Stimulated activated CD4-positive, alpha-beta T cell treated with anti-CD3 and anti-CD28 coated beads, Interleukin-1b, Interleukin-23, amount 100 ng/mL, for 1 hour (primary cell): Measurements from ENCODE around the gene HLA-DQB1.

Experiments
- DNase-seq, 2 donors: peaks; one replicate each; pipeline ENCODE4 v3.0.0-alpha.2; 2020; ENCODE audit warnings: low read depth in 2 of 2

HLA-DQB1 gene

DNA sequence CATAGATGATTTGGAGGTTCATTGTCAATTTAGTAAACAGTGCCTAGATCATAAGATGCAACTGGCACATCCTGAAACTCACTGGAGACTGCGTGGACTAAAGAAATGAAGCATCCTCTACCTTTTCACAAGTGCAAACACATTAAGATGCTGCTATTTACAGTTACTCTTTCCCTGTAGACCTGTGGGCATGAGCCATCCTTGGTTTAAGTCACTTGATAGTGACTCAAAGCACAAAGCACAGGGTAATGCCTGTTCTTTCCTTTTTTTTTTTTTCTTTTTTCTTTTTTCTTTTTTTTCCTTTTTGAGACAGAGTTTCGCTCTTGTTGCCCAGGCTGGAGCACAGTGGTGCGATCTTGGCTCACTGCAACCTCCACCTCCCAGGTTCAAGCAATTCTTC is 39.2 kb downstream of the HLA-DQB1 start:
- DNase-seq, result no peak

- no peak for DNase-seq
Measured at GRCh38 chr6:32625137-32625536, 41.3 kb downstream of the HLA-DQB1 start.

DNA sequence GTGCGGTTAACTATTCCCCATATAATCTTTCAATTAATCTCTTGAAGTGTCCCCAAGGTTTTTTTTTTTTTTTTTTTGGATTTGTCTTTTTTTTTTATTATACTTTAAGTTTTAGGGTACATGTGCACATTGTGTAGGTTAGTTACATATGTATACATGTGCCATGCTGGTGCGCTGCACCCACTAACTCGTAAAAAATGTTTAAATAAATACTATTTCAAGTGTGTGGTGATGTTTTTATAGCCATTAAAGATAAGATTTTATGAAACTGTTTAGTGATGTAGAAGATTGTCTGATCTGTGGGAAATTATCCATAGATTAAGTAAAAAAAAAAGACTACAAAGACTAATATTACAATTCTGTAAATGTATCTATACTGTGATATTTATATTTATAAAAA is 41.9 kb downstream of the HLA-DQB1 start:
- DNase-seq, result no peak

DNA sequence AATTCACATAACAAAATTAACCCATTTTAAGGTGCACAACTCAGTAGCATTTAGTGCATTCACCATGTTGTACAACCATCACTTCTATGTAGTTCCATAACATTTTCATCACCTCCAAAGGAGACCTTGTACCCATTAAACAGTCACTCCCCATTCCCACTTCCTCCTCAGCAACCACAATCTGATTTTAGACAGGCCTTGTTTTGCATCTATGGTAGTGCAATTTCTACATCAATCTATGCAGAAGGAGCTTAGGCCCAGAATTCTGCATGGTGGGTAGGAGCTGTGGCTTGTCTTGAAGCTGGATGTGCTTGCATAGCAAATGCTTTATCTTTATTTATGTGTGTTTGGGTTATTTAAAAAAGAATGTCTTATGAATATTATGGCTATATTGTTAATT is 42.8 kb downstream of the HLA-DQB1 start:
- DNase-seq, result no peak

DNA sequence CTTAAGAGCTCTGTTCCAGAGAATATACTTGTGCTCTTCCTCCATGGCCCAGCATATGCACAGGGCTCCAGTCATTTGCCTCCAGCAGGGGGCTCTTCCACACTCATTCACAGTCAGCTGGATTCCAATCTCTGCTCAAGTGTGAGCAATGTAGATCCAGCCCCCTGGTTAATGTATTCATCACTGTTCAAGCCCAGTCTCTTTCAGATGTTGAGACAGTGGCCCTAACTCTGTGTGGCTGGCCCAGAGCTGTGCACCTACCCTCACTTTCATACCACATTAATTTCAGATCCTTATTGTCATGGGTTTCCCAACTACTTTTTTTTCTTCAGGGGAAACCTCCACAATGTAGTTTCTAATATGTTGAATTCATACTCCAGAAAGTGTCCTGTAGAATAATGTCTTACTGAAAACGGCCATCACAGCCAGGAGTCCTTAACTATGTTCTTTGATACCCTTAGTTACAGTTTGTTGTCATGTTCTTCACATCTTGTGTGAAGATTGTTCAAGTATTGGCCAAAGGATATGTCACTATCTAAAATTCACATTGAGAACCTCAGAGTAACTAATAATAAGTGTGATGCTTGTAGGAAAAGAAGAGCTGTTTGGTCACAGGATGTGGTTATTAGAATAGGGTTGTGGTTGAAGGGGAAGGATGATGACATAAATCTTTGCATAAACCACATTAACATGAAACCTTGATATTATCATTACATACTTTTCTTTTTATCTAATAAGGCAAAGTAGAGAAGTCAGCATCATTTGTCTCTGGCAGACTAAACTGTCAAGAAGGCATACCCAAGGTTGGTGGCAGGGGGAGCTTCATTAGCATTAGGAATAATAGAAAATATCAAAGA is 43.7 kb downstream of the HLA-DQB1 start:
- DNase-seq, result peak in 1 of 2 donors; percentile 6

- DNase-seq, result no peak
Measured at GRCh38 chr6:32621372-32621771, 45.1 kb downstream of the HLA-DQB1 start.

- DNase-seq, result no peak
Measured at GRCh38 chr6:32617751-32618150, 48.7 kb downstream of the HLA-DQB1 start.

- no peak for DNase-seq
Measured at GRCh38 chr6:32615885-32616532, 50.4 kb downstream of the HLA-DQB1 start.

DNA sequence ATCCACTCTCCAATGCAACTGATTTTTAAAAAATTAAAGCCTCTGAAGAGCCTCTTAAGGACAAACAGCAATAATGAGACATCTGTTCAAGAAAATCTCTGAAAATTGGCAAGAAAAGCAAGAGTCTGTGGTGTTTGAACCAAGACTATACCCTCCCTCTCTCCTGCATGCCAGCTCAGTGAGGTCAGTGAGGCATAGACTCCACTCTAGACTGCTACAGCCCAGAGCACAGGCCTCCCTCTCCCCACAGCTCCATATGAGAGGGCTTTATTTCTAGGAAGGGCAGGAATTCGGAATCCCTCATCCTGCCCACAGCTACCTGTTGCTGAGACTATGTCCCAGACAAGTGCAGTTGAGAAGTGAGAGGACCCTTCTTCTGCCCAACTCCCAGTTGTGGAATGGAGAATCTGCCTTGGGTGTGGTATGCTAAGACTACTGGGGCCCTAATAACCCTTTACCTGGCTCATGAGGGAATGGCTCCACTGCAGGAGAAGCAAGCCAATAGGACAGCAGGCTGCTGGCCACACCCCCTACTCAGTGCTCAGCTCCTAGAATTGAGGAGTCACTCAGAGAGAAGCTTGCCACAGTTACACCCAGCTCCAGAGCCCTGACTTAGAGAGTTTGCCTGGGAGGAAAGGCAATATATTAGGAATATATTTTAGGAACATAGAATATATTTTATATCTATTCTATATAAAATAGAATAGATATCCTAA is 51.9 kb downstream of the HLA-DQB1 start:
- DNase-seq, result no peak

GRCh38 chr6:32613475-32613874 is 53.0 kb downstream of the HLA-DQB1 start:
- no peak for DNase-seq

DNA sequence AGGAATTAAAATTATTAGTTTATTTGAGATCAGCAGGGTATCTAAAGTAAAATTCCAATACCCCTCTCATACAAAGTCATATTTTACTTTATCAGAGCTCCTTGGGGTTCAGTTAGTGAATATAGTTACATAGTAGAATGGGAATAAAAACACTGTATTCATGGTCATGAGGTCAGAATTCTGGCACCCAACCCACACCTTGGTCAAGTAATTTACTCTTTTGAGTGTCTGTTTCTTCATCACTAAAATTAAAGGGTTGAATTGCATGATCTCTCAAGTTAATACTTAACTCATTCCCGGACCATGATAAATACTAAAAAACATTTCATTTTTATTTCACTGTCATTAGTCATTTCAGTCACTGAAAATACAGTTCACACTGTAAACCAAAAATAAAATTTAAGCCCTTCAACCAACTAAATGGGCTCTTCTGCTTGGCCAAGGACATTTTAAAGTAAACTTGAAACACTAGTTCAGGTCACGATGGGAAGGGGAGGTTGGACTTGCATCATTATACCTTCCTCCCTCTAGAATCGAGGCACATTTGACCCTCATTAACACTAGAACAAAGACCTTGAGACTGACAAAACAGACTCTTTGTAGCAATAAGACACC is 55.7 kb downstream of the HLA-DQB1 start:
- DNase-seq, result no peak

- no peak for DNase-seq
Measured at GRCh38 chr6:32609731-32610640, 56.5 kb downstream of the HLA-DQB1 start.
